Measurements from ENCODE around the gene RAB38.

DNA sequence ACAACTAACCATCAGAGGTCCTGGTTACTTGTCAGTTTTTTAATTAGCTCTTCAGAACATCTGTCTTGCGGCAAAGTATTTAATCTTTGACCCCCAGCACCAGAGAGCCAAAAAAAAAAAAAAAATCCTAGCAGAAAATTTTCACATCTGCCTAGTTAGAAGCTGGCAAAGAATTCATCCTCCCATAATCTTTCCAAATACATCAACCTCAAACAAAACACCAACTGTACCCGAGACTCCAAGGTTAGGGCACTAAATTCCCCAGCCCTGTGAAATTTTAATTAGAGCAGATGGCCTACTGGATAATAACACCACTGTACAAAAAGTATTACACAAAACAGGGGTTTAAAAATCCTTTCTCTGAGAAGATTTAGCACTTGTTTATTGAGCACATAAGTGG, 55.7 kb downstream of the RAB38 start:
- no peak for TF ChIP-seq POLR2A (IDR thresholded peaks at IDR 0.05)
- TF ChIP-seq, protein P1, sequence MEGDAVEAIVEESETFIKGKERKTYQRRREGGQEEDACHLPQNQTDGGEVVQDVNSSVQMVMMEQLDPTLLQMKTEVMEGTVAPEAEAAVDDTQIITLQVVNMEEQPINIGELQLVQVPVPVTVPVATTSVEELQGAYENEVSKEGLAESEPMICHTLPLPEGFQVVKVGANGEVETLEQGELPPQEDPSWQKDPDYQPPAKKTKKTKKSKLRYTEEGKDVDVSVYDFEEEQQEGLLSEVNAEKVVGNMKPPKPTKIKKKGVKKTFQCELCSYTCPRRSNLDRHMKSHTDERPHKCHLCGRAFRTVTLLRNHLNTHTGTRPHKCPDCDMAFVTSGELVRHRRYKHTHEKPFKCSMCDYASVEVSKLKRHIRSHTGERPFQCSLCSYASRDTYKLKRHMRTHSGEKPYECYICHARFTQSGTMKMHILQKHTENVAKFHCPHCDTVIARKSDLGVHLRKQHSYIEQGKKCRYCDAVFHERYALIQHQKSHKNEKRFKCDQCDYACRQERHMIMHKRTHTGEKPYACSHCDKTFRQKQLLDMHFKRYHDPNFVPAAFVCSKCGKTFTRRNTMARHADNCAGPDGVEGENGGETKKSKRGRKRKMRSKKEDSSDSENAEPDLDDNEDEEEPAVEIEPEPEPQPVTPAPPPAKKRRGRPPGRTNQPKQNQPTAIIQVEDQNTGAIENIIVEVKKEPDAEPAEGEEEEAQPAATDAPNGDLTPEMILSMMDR (IDR thresholded peaks at IDR 0.05), result no peak
